HepG2 (cell line): Measurements from ENCODE around the gene ARHGAP21. TPM values are rescaled to one million over a fixed set of nuclear protein-coding genes. Genes with fewer than 3 reads are reported as not detected.
"Not testable (repeated sequence)": the region's sequence is repeated elsewhere in the genome, so short reads cannot be mapped to it uniquely, and the experiment has no call there.

Experiments used
- ATAC-seq: fragments of 200-7000 bp; cut with Tn5 transposase; 3 replicates; pipeline ENCODE4 v1.9.1; 2020; ENCODE audit warnings: mild to moderate bottlenecking, moderate library complexity
- BruUV-seq: library from RNA; stranded (reverse); fragments of 400-500 nt; replicated peaks from 2 replicates; lab custom pipeline; 2021; lab: Mats Ljungman, UMichigan
- CTCF ChIA-PET: fragments of 300-600 bp; formaldehyde crosslinking; extraction: SDS; loops from one replicate; lab custom pipeline; 2021; ENCODE audit warnings: low total read pairs, inconsistent platforms, low intra/inter-chr PET ratio; lab: Yijun Ruan, JAX
- POLR2A ChIA-PET: fragments of 350-600 bp; sonication (Branson Sonifier 250); formaldehyde crosslinking; loops from one replicate; lab custom pipeline; 2020; ENCODE audit warnings: antibody characterized with exemption, inconsistent platforms; lab: Yijun Ruan, JAX
- DNase-seq: peaks from one replicate; pipeline ENCODE4 v3.0.0-alpha.2; 2015; ENCODE audit warnings: low spot score
- FAIRE-seq: peaks from 3 replicates; lab custom pipeline; 2011; peaks lifted over from hg19 to GRCh38; lab: Jason Lieb, UNC
- H2AFZ ChIP-seq: one replicate; pipeline ENCODE4 v1.6.1; 2011; ENCODE audit warnings: low read length, inconsistent platforms
- H3K27ac ChIP-seq: fragments of 300-600 bp; 3 replicates; pipeline ENCODE4 v1.8.0; 2011; ENCODE audit warnings: mixed run types, mild to moderate bottlenecking, mixed read lengths, low read length, inconsistent platforms; ENCODE audit not compliant: insufficient read depth; ENCODE audit errors: extremely low read length
- H3K27me3 ChIP-seq, 2 experiments: fragments of 200-600 bp in 1 of 2; 2 replicates in 1 of 2; 3 replicates in 1 of 2; pipeline versions ENCODE4 v1.6.0 to v1.8.0; 2011; ENCODE audit warnings: low read length in 2 of 2, mild to moderate bottlenecking in 2 of 2, moderate library complexity in 2 of 2, inconsistent platforms in 1 of 2; ENCODE audit not compliant: insufficient read depth in 2 of 2, control insufficient read depth in 1 of 2
- H3K36me3 ChIP-seq, 2 experiments: fragments of 200-600 bp in 1 of 2; replicated peaks in 1 of 2; 2 replicates in 1 of 2; 3 replicates in 1 of 2; pipeline versions ENCODE4 v1.5.1 to v1.8.0; 2011; ENCODE audit warnings: low read length in 2 of 2, inconsistent platforms in 1 of 2; ENCODE audit not compliant: insufficient read depth in 2 of 2, control insufficient read depth in 1 of 2
- H3K4me1 ChIP-seq: 2 replicates; pipeline ENCODE4 v1.5.1; 2012; ENCODE audit warnings: low read length, inconsistent platforms; ENCODE audit not compliant: insufficient read depth
- H3K4me2 ChIP-seq: 2 replicates; pipeline ENCODE4 v1.6.0; 2011; ENCODE audit warnings: low read depth, low read length, inconsistent platforms
- H3K4me3 ChIP-seq, 3 experiments: fragments of 200-600 bp in 1 of 3; sonication (generic), shearing (Covaris generic) in 1 of 3; replicated peaks in 1 of 3; 2 replicates each; pipeline ENCODE4 v1.5.1; 2011 to 2016; ENCODE audit warnings: low read length in 3 of 3, inconsistent platforms in 2 of 3, low read depth in 2 of 3, mild to moderate bottlenecking in 2 of 3, control low read depth in 1 of 3, mixed read lengths in 1 of 3; ENCODE audit not compliant: insufficient read depth in 1 of 3
- H3K79me2 ChIP-seq: one replicate; pipeline ENCODE4 v1.6.1; 2011; ENCODE audit warnings: low read length, inconsistent platforms; ENCODE audit not compliant: insufficient read depth
- H3K9ac ChIP-seq: 2 replicates; pipeline ENCODE4 v1.6.0; 2011; ENCODE audit warnings: mild to moderate bottlenecking, low read depth, low read length, inconsistent platforms; ENCODE audit not compliant: insufficient read depth
- H3K9me3 ChIP-seq: 2 replicates; pipeline ENCODE4 v1.5.1; 2012; ENCODE audit warnings: mild to moderate bottlenecking, low read length
- H4K20me1 ChIP-seq: 2 replicates; pipeline ENCODE4 v1.6.0; 2011; ENCODE audit warnings: inconsistent platforms, mild to moderate bottlenecking, low read length, moderate library complexity; ENCODE audit not compliant: insufficient read depth
- ASH2L ChIP-seq: fragments of 300-600, 200-600 bp; sonication (generic); IDR thresholded peaks from 2 replicates; pipeline ENCODE4 v1.7.0; 2017; ENCODE audit warnings: low read depth, mild to moderate bottlenecking, moderate library complexity, mixed read lengths, low read length; ENCODE audit not compliant: insufficient read length
- PHF21A ChIP-seq: sonication (generic); formaldehyde crosslinking; IDR thresholded peaks from 2 replicates; pipeline ENCODE4 v1.5.0; 2020; ENCODE audit warnings: mild to moderate bottlenecking, missing genetic modification reagents
- TMF1 ChIP-seq: sonication (generic); formaldehyde crosslinking; IDR thresholded peaks from 2 replicates; pipeline ENCODE4 v1.8.1; 2022; ENCODE audit warnings: low read depth, missing genetic modification reagents
- ZFX ChIP-seq: sonication (generic); formaldehyde crosslinking; IDR thresholded peaks from 2 replicates; pipeline ENCODE4 v1.4.0; 2020; ENCODE audit warnings: mild to moderate bottlenecking, low read depth, missing genetic modification reagents, moderate library complexity
- ZMYM3 ChIP-seq: sonication (generic); formaldehyde crosslinking; IDR thresholded peaks from 2 replicates; pipeline ENCODE4 v1.5.1; 2020; ENCODE audit warnings: mild to moderate bottlenecking, missing genetic modification reagents
- ZNF547 ChIP-seq: sonication (generic); formaldehyde crosslinking; IDR thresholded peaks from 2 replicates; pipeline ENCODE4 v1.5.1; 2020; ENCODE audit warnings: mild to moderate bottlenecking, missing genetic modification reagents
- ZNF567 ChIP-seq: sonication (generic); formaldehyde crosslinking; IDR thresholded peaks from 2 replicates; pipeline ENCODE4 v1.8.1; 2023; ENCODE audit warnings: mild to moderate bottlenecking, missing genetic modification reagents, borderline replicate concordance
- ZNF883 ChIP-seq: sonication (generic); formaldehyde crosslinking; IDR thresholded peaks from 2 replicates; pipeline ENCODE4 v1.5.1; 2020; ENCODE audit warnings: mild to moderate bottlenecking, missing genetic modification reagents; ENCODE audit errors: not compliant biosample characterization
- WGBS: methylation state at CpG from one replicate; pipeline ENCODE4 v1.1.6; 2017; ENCODE audit warnings: low lambda C conversion rate; 5-methylcytosine and 5-hydroxymethylcytosine counted together
- in situ Hi-C: cut with HindIII; loops from 2 replicates; pipeline ENCODE4 v1.10.0; 2017; ENCODE audit warnings: low pct_unique_long_range_greater_than_20kb; ENCODE audit not compliant: extremely low pct_ligation_motif_present
- intact Hi-C: fragments of 100-400 bp; cut with micrococcal nuclease; formaldehyde crosslinking; loops from one replicate; pipeline ENCODE4 v1.10.0; 2022; ENCODE audit not compliant: unreplicated experiment
- polyA plus RNA-seq, 8 experiments: library from polyadenylated mRNA; depleted of rRNA in 3 of 8; stranded (reverse) in 7 of 8; unstranded in 1 of 8; fragments of >200 nt; fragmentation: Illumina TruSeq in 4 of 8; extraction: Trizol in 4 of 8; gene quantifications; 2 replicates each; pipeline versions ENCODE4 v1.2.1 to v1.2.3, GENCODE V29; 2011 to 2016; ENCODE audit warnings: low read depth in 4 of 8, missing spikeins in 1 of 8, mixed read lengths in 1 of 8; ENCODE audit not compliant: insufficient read depth in 1 of 8
- total RNA-seq, 5 experiments: library from RNA; depleted of rRNA; stranded (reverse); fragments of >200 nt; fragmentation: Illumina TruSeq; extraction: Trizol; gene quantifications; 2 replicates each; pipeline ENCODE4 v1.2.3, GENCODE V29; 2016; ENCODE audit warnings: low read depth in 1 of 5
- TF ChIP-seq, protein P1 (sequence below): sonication (generic); formaldehyde crosslinking; IDR thresholded peaks from 2 replicates; pipeline ENCODE4 v1.5.0; 2020; ENCODE audit warnings: mild to moderate bottlenecking, missing genetic modification reagents
- TF ChIP-seq, protein P2 (sequence below): sonication (generic); formaldehyde crosslinking; IDR thresholded peaks from 2 replicates; pipeline ENCODE4 v1.8.0; 2022; ENCODE audit warnings: mild to moderate bottlenecking, missing genetic modification reagents
- TF ChIP-seq, protein P3 (sequence below): sonication (generic); formaldehyde crosslinking; IDR thresholded peaks from 2 replicates; pipeline ENCODE4 v1.5.0; 2020; ENCODE audit warnings: missing genetic modification reagents, mild to moderate bottlenecking, borderline replicate concordance

The ARHGAP21 gene
- total and polyA plus RNA-seq, 2 of the 13 experiments (the other 11 are each of a cell fraction or from before 2014, with no cell fraction given), result 23.9 to 26.6 TPM

DNA sequence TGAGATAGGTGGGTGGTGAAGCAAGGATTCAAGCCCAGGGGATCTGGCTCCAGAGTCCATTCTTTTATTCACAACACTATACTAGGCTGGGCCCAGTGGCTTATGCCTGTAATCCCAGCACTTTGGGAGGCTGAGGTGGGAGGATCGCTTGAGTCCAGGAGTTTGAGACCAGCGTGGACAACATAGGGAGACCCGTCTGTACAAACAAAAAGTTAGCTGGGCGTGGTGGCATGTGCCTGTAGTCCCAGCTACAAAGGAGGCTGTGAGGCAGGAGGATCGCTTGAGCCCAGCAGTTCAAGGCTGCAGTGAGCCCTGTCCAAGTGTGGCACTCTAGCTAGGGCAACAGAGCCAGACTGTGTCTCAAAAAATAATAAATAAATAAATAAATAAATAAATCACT is 2.3 kb upstream of the ARHGAP21 start:
- H3K9ac ChIP-seq, H3K27ac ChIP-seq, H3K27me3 ChIP-seq, H3K4me3 ChIP-seq, H3K4me2 ChIP-seq, H2AFZ ChIP-seq, ATAC-seq, BruUV-seq, FAIRE-seq, DNase-seq, H4K20me1 ChIP-seq, H3K9me3 ChIP-seq, H3K36me3 ChIP-seq, CTCF ChIA-PET, POLR2A ChIA-PET: not testable (repeated sequence)
- Histone ChIP-seq H3K79me2 (peaks cover 15% of the 10 kb centered on the region), H3K4me1 (peaks cover 24% of the 10 kb centered on the region)
- TF ChIP-seq, protein P1, sequence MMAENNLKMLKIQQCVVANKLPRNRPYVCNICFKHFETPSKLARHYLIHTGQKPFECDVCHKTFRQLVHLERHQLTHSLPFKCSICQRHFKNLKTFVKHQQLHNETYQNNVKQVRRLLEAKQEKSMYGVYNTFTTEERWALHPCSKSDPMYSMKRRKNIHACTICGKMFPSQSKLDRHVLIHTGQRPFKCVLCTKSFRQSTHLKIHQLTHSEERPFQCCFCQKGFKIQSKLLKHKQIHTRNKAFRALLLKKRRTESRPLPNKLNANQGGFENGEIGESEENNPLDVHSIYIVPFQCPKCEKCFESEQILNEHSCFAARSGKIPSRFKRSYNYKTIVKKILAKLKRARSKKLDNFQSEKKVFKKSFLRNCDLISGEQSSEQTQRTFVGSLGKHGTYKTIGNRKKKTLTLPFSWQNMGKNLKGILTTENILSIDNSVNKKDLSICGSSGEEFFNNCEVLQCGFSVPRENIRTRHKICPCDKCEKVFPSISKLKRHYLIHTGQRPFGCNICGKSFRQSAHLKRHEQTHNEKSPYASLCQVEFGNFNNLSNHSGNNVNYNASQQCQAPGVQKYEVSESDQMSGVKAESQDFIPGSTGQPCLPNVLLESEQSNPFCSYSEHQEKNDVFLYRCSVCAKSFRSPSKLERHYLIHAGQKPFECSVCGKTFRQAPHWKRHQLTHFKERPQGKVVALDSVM (CRISPR knock-in tag), result peak; percentile 88
- WGBS, result 49% methylated on average over 5 of the region's 5 CpGs
- in situ Hi-C loops (loop anchor here (10.0 kb wide), 1 partner anchor 289 kb away; the partner anchor contains the start of genes ENKUR and THNSL1), intact Hi-C loops (loop anchor here (5.0 kb wide), 1 partner anchor 501 kb away; no protein-coding TSS in a partner anchor)

DNA sequence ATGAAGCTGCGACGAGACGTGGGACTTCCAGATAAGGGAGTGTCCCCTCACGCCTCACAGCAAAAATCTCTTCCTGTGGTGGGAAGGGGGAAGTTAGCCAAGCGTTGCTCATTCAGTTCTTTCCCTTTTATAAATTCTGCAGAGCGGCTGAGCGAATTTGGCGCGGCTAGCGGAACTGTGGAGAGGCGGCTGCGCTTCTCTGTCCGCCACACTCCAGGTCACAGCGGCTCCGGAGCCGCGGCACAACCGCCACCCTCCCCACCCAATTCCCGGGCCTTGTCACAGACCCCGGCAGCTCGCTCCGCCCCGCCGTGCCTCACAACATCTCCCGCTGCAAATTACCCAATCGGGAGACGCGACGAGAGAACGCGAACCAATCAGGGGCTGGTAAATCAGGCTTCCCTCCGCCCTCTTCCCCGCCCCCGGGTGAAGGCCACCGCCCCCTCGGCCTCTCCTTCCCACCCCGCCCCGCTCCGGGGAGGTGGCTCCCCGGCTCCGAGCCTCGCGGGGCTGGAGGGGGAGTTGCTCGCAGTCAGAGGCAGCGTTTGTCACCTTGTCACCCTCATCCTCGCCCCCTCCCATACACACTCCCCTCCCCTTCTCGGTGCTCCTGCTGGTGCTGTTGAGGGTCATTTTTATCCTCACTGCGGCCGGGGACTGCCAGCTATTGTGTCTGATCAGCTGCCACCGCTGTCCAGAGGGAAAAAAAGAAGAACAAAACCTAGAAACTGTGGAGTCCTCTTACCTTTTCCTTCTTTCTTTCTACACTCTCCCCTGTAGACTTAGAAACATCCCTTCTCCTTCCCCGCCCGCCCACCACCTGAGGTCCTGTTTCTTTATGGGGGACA is 918 bp upstream of the ARHGAP21 start:
- ChIA-PET POLR2A (interaction anchor here (0.9 to 2.8 kb wide), 4 partner anchors 10 to 355 kb away, joined by 3 to 11 read pairs (median 4); partner anchors contain the start of genes ENKUR and THNSL1), CTCF (no interaction called here)
- BruUV-seq, result no TSS peak
- no peaks in the 10 kb centered on the region for H3K9me3 ChIP-seq
- in situ Hi-C loops (loop anchor here (10.0 kb wide), 1 partner anchor 290 kb away; the partner anchor contains the start of genes ENKUR and THNSL1), intact Hi-C loops (loop anchor here (1.0 to 5.0 kb wide), 4 partner anchors 81 to 503 kb away; partner anchors contain the start of genes ENKUR and THNSL1)
- H3K9ac ChIP-seq, result peak overlapping the region; percentile 81
- H3K79me2 ChIP-seq, result peaks cover 29% of the 10 kb centered on the region
- H3K4me1 ChIP-seq, result peaks cover 31% of the 10 kb centered on the region
- H3K27me3 ChIP-seq, result no peaks in the 10 kb centered on the region
- peak overlapping the region; percentile 73 to 83 (median 83) for H3K4me3 ChIP-seq
- H4K20me1 ChIP-seq, result peaks cover 10% of the 10 kb centered on the region
- peak overlapping the region; percentile 64 for H2AFZ ChIP-seq
- H3K27ac ChIP-seq, result peak overlapping the region; percentile 81
- FAIRE-seq, result peak; percentile 83
- peak; percentile 94 for DNase-seq
- ATAC-seq, result peak; percentile 81
- WGBS, result under 1% methylated on average over 37 of the region's 52 CpGs
- H3K4me2 ChIP-seq, result peak overlapping the region; percentile 96
- H3K36me3 ChIP-seq, result no peaks in the 10 kb centered on the region
- TF ChIP-seq ZNF547 (CRISPR knock-in tag), result no peak
- TF ChIP-seq ZFX, result peak; percentile 69
- TF ChIP-seq ZNF883, result no peak
- TF ChIP-seq ZNF567 (CRISPR knock-in tag), result no peak
- TF ChIP-seq PHF21A, result peak; percentile 68
- TF ChIP-seq, protein P2, sequence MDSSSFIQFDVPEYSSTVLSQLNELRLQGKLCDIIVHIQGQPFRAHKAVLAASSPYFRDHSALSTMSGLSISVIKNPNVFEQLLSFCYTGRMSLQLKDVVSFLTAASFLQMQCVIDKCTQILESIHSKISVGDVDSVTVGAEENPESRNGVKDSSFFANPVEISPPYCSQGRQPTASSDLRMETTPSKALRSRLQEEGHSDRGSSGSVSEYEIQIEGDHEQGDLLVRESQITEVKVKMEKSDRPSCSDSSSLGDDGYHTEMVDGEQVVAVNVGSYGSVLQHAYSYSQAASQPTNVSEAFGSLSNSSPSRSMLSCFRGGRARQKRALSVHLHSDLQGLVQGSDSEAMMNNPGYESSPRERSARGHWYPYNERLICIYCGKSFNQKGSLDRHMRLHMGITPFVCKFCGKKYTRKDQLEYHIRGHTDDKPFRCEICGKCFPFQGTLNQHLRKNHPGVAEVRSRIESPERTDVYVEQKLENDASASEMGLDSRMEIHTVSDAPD (CRISPR knock-in tag), result no peak
- peak; percentile 49 for TF ChIP-seq ASH2L
- no peak for TF ChIP-seq ZMYM3 (CRISPR knock-in tag)
- TF ChIP-seq TMF1 (CRISPR knock-in tag), result no peak
- TF ChIP-seq, protein P3, sequence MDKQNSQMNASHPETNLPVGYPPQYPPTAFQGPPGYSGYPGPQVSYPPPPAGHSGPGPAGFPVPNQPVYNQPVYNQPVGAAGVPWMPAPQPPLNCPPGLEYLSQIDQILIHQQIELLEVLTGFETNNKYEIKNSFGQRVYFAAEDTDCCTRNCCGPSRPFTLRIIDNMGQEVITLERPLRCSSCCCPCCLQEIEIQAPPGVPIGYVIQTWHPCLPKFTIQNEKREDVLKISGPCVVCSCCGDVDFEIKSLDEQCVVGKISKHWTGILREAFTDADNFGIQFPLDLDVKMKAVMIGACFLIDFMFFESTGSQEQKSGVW (CRISPR knock-in tag), result no peak
